ENCODE data around the gene KCTD7. TPM values are rescaled to one million over a fixed set of nuclear protein-coding genes. Genes with fewer than 3 reads are reported as not detected.
"Not testable (repeated sequence)": the region's sequence is repeated elsewhere in the genome, so short reads cannot be mapped to it uniquely, and the experiment has no call there.

KCTD7 gene
- total RNA-seq, 1 experiment from 2014 or later, result 3.9 TPM

DNA sequence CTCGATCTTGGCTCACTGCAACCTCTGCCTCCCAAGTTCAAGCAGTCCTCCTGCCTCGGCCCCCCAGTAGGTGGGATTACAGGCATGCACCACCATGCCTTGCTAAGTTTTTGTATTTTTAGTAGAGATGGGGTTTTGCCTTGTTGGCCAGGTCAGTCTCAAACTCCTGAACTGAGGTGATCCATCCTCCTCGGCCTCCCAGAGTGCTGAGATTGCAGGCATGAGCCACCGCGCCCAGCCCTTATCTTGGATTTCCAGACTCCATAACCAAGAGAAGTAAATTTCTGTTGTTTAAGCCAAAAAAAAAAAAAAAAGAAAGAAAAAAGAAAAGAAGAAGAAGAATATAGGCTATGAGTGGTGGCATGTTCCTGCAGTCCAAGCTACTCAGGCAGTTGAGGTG lies 58.5 kb downstream of the KCTD7 start:
- Histone ChIP-seq H3K36me3 (ENCODE audit: control insufficient read depth in 1 of 2, insufficient read depth in 2 of 2, low read length in 2 of 2) (no peaks in the 10 kb centered on the region), H3K9me3 (ENCODE audit: control insufficient read depth in 1 of 2, insufficient read depth in 1 of 2, low read depth in 1 of 2, low read length in 2 of 2) (no peaks in the 10 kb centered on the region), H3K79me2 (ENCODE audit: insufficient read depth, low read length) (peaks cover 33% of the 10 kb centered on the region), H3K4me1 (ENCODE audit: control insufficient read depth in 1 of 2, insufficient read depth in 2 of 2, low read length in 2 of 2) (peaks cover 4 to 15% of the 10 kb centered on the region in 2 experiments; a peak in 3 of 4 replicates), H3K9me2 (ENCODE audit: insufficient read depth) (no peaks in the 10 kb centered on the region), H3K9ac (ENCODE audit: low read length) (no peak overlapping the region), H3K27ac (ENCODE audit: low read depth, low read length) (no peak overlapping the region), H4K20me1 (ENCODE audit: insufficient read depth) (no peaks in the 10 kb centered on the region), H3K4me2 (ENCODE audit: low read length) (no peak overlapping the region), H3K27me3 (ENCODE audit: insufficient read depth, low read length) (no peaks in the 10 kb centered on the region), H2AFZ (ENCODE audit: low read depth, low read length, poor library complexity, severe bottlenecking) (no peak overlapping the region), H3K4me3 (replicated peaks in 1 of 2; ENCODE audit: low read depth in 1 of 2, low read length in 2 of 2) (no peak overlapping the region)
- ChIA-PET POLR2A (no interaction called here), CTCF (no interaction called here), RAD21 (ENCODE audit: low non-redundant PET in 1 of 2, low total read pairs in 2 of 2, uncharacterized antibody in 2 of 2, unreplicated experiment in 2 of 2) (interaction anchor here in 1 of 2 experiments (0.7 kb wide), 1 partner anchor 203 kb away, joined by 4 read pairs; no protein-coding TSS in a partner anchor)
- no peak for TF ChIP-seq SIN3A (IDR thresholded peaks at IDR 0.05; ENCODE audit: low read depth)
- no peak for TF ChIP-seq EGR1 (IDR thresholded peaks at IDR 0.05; ENCODE audit: low read depth)
- TF ChIP-seq POLR2AphosphoS5 (IDR thresholded peaks at IDR 0.05; ENCODE audit: low read depth, low read length), result no peak
- no peak for TF ChIP-seq ZNF274 (IDR thresholded peaks at IDR 0.05; ENCODE audit: low read depth, low read length)
- no peak for TF ChIP-seq EZH2 (IDR thresholded peaks at IDR 0.05)
- TF ChIP-seq FOSL1 (IDR thresholded peaks at IDR 0.05; ENCODE audit: low read depth), result no peak
- TF ChIP-seq RAD21 (IDR thresholded peaks at IDR 0.05; ENCODE audit: low read depth), result no peak
- TF ChIP-seq SRF (IDR thresholded peaks at IDR 0.05; ENCODE audit: low read depth), result no peak
- TF ChIP-seq, protein P1, sequence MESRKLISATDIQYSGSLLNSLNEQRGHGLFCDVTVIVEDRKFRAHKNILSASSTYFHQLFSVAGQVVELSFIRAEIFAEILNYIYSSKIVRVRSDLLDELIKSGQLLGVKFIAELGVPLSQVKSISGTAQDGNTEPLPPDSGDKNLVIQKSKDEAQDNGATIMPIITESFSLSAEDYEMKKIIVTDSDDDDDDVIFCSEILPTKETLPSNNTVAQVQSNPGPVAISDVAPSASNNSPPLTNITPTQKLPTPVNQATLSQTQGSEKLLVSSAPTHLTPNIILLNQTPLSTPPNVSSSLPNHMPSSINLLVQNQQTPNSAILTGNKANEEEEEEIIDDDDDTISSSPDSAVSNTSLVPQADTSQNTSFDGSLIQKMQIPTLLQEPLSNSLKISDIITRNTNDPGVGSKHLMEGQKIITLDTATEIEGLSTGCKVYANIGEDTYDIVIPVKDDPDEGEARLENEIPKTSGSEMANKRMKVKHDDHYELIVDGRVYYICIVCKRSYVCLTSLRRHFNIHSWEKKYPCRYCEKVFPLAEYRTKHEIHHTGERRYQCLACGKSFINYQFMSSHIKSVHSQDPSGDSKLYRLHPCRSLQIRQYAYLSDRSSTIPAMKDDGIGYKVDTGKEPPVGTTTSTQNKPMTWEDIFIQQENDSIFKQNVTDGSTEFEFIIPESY (IDR thresholded peaks at IDR 0.05; ENCODE audit: extremely low read depth, insufficient replicate concordance, low read length), result no peak
- no peak for TF ChIP-seq ZFX (IDR thresholded peaks at IDR 0.05)
- no peak for TF ChIP-seq YY1 (IDR thresholded peaks at IDR 0.05; ENCODE audit: extremely low read depth, insufficient replicate concordance, low read depth, low read length)
- no peak for TF ChIP-seq TCF7L2 (IDR thresholded peaks at IDR 0.05; ENCODE audit: borderline replicate concordance, extremely low read depth, insufficient read depth, insufficient read length)
- DNase-seq (ENCODE audit: low read depth, low spot score), result no peak
- intact Hi-C loops (cut with micrococcal nuclease), result no loop called here
- no TSS peak for BruUV-seq (replicated peaks)
- no peak for ATAC-seq

- BruUV-seq (replicated peaks); POLR2A ChIA-PET; H3K4me2 ChIP-seq (ENCODE audit: low read length); H3K36me3 ChIP-seq (ENCODE audit: control insufficient read depth in 1 of 2, insufficient read depth in 2 of 2, low read length in 2 of 2); CTCF ChIA-PET; H3K9me2 ChIP-seq (ENCODE audit: insufficient read depth); H4K20me1 ChIP-seq (ENCODE audit: insufficient read depth); H3K27ac ChIP-seq (ENCODE audit: low read depth, low read length); H3K27me3 ChIP-seq (ENCODE audit: insufficient read depth, low read length); H3K4me3 ChIP-seq (replicated peaks in 1 of 2; ENCODE audit: low read depth in 1 of 2, low read length in 2 of 2); H3K9me3 ChIP-seq (ENCODE audit: control insufficient read depth in 1 of 2, insufficient read depth in 1 of 2, low read depth in 1 of 2, low read length in 2 of 2); ATAC-seq; DNase-seq (ENCODE audit: low read depth, low spot score); H3K9ac ChIP-seq (ENCODE audit: low read length); intact Hi-C loops (cut with micrococcal nuclease); H2AFZ ChIP-seq (ENCODE audit: low read depth, low read length, poor library complexity, severe bottlenecking): not testable (repeated sequence)
- Histone ChIP-seq H3K79me2 (ENCODE audit: insufficient read depth, low read length) (peaks cover 33% of the 10 kb centered on the region), H3K4me1 (ENCODE audit: control insufficient read depth in 1 of 2, insufficient read depth in 2 of 2, low read length in 2 of 2) (peaks cover 4 to 15% of the 10 kb centered on the region in 2 experiments; a peak in 3 of 4 replicates)
- RAD21 ChIA-PET (ENCODE audit: low non-redundant PET in 1 of 2, low total read pairs in 2 of 2, uncharacterized antibody in 2 of 2, unreplicated experiment in 2 of 2), result interaction anchor here in 1 of 2 experiments (0.7 kb wide), 1 partner anchor 202 kb away, joined by 4 read pairs; no protein-coding TSS in a partner anchor
Measured at GRCh38 chr7:66687672-66688071, 59.0 kb downstream of the KCTD7 start.
